OCI-LY1 (cell line): ENCODE measurements around the gene DMRTC2.
A peak's percentile ranks its signal among the peaks of the same experiment; 100 is the strongest.

Source experiments
- H2AFZ ChIP-seq: fragments of 200-600 bp; sonication (generic), shearing (Covaris generic); 2 replicates; pipeline ENCODE4 v1.6.0; 2014; ENCODE audit warnings: antibody characterized with exemption, mild to moderate bottlenecking, low read length
- H3F3A ChIP-seq: fragments of 200-600 bp; sonication (generic), shearing (Covaris generic); 2 replicates; pipeline ENCODE4 v1.6.0; 2014; ENCODE audit warnings: mild to moderate bottlenecking, antibody characterized with exemption, low read length, moderate library complexity; ENCODE audit not compliant: insufficient read depth
- H3K27ac ChIP-seq: fragments of 200-600 bp; sonication (generic); 2 replicates; pipeline ENCODE4 v1.5.1; 2014; ENCODE audit warnings: low read length, mixed run types, mild to moderate bottlenecking, low read depth; ENCODE audit not compliant: poor library complexity, severe bottlenecking
- H3K27me3 ChIP-seq: fragments of 200-600 bp; sonication (generic); 2 replicates; pipeline ENCODE4 v1.6.0; 2014; ENCODE audit warnings: antibody characterized with exemption, mild to moderate bottlenecking, low read length, moderate library complexity; ENCODE audit not compliant: insufficient read depth
- H3K36me3 ChIP-seq: fragments of 200-600 bp; sonication (generic); 2 replicates; pipeline ENCODE4 v1.6.1; 2014; ENCODE audit warnings: mild to moderate bottlenecking, antibody characterized with exemption, low read length, moderate library complexity, mixed read lengths; ENCODE audit not compliant: insufficient read depth
- H3K4me1 ChIP-seq: fragments of 200-600 bp; sonication (generic); 2 replicates; pipeline ENCODE4 v1.5.1; 2014; ENCODE audit warnings: mild to moderate bottlenecking, low read length, moderate library complexity; ENCODE audit not compliant: insufficient read depth, severe bottlenecking
- H3K4me2 ChIP-seq: fragments of 200-600 bp; sonication (generic), shearing (Covaris generic); 2 replicates; pipeline ENCODE4 v1.6.1; 2014; ENCODE audit warnings: low read length
- H3K4me3 ChIP-seq: fragments of 200-600 bp; sonication (generic); 2 replicates; pipeline ENCODE4 v1.5.1; 2014; ENCODE audit warnings: low read length, low read depth, mild to moderate bottlenecking, mixed read lengths; ENCODE audit not compliant: poor library complexity, severe bottlenecking
- H3K79me2 ChIP-seq: fragments of 200-600 bp; shearing (Covaris generic); 2 replicates; pipeline ENCODE4 v1.6.1; 2016; ENCODE audit warnings: mixed run types, low read length, mixed read lengths; ENCODE audit not compliant: insufficient read depth
- H3K9ac ChIP-seq: fragments of 200-600 bp; sonication (generic), shearing (Covaris generic); 2 replicates; pipeline ENCODE4 v1.6.1; 2014; ENCODE audit warnings: mild to moderate bottlenecking, low read length, mixed read lengths
- H3K9me2 ChIP-seq: fragments of 200-600 bp; sonication (generic), shearing (Covaris generic); 2 replicates; pipeline ENCODE4 v1.6.1; 2014; ENCODE audit warnings: low read depth, mild to moderate bottlenecking, low read length, mixed read lengths
- H3K9me3 ChIP-seq: fragments of 200-600 bp; shearing (Covaris generic); 2 replicates; pipeline ENCODE4 v1.6.1; 2014; ENCODE audit warnings: low read length, mixed read lengths
- H4K20me1 ChIP-seq: fragments of 200-600 bp; sonication (generic), shearing (Covaris generic); 2 replicates; pipeline ENCODE4 v1.6.0; 2016; ENCODE audit warnings: mild to moderate bottlenecking, low read length; ENCODE audit not compliant: insufficient read depth
- CTCF ChIP-seq: fragments of 200-600 bp; sonication (generic), shearing (Covaris generic); IDR thresholded peaks from 2 replicates; pipeline ENCODE4 v1.5.1; 2017; ENCODE audit warnings: mild to moderate bottlenecking, antibody characterized with exemption, low read length, moderate library complexity, mixed read lengths
- EZH2 ChIP-seq: fragments of 200-600 bp; sonication (generic), shearing (Covaris generic); IDR thresholded peaks from 2 replicates; pipeline ENCODE4 v1.8.0; 2017; ENCODE audit warnings: borderline replicate concordance, mixed run types, mild to moderate bottlenecking, antibody characterized with exemption, low read length, moderate library complexity, mixed read lengths

Gene DMRTC2

GRCh38 chr19:41879670-41880328 is 35.0 kb downstream of the DMRTC2 start:
- Histone ChIP-seq H3K36me3 (peaks cover 36% of the 10 kb centered on the region), H3K27me3 (no peaks in the 10 kb centered on the region), H3K9me3 (no peaks in the 10 kb centered on the region), H3K4me3 (peak overlapping the region; percentile 85), H3K4me1 (peaks cover 74% of the 10 kb centered on the region), H3F3A (peaks cover 17% of the 10 kb centered on the region), H3K9ac (peak overlapping the region; percentile 98), H4K20me1 (no peaks in the 10 kb centered on the region), H2AFZ (no peak overlapping the region), H3K9me2 (no peaks in the 10 kb centered on the region), H3K79me2 (peaks cover 16% of the 10 kb centered on the region), H3K27ac (peak overlapping the region; percentile 100), H3K4me2 (peak overlapping the region; percentile 90)
- TF ChIP-seq EZH2 (no peak), CTCF (no peak)

- Histone ChIP-seq H3K9ac (no peak overlapping the region; the same call in 1 of the 2 replicates), H3K79me2 (peaks cover 21% of the 10 kb centered on the region), H3K9me3 (no peaks in the 10 kb centered on the region), H2AFZ (no peak overlapping the region), H3K9me2 (no peaks in the 10 kb centered on the region), H3K4me1 (peaks cover 74% of the 10 kb centered on the region), H3K4me3 (peak overlapping the region; percentile 85), H4K20me1 (no peaks in the 10 kb centered on the region), H3K36me3 (peaks cover 36% of the 10 kb centered on the region), H3F3A (peaks cover 17% of the 10 kb centered on the region), H3K27ac (peak overlapping the region; percentile 100), H3K27me3 (no peaks in the 10 kb centered on the region), H3K4me2 (peak overlapping the region; percentile 90; the same call in 1 of the 2 replicates)
- TF ChIP-seq EZH2, result no peak
- TF ChIP-seq CTCF, result no peak
These were observed 35.5 kb downstream of the DMRTC2 start for GRCh38 chr19:41880329-41880708.

- Histone ChIP-seq H3K9me2 (no peaks in the 10 kb centered on the region), H3K27ac (peak within 1 kb of the TSS; percentile 95), H3K4me3 (peak within 1 kb of the TSS; percentile 83), H3F3A (peaks cover 4% of the 10 kb centered on the region; the same call in 1 of the 2 replicates), H3K4me1 (peaks cover 75% of the 10 kb centered on the region), H2AFZ (no peak within 1 kb of the TSS), H3K36me3 (peaks cover 32% of the 10 kb centered on the region), H3K9me3 (no peaks in the 10 kb centered on the region), H3K4me2 (peak within 1 kb of the TSS; percentile 82), H4K20me1 (no peaks in the 10 kb centered on the region), H3K79me2 (peaks cover 19% of the 10 kb centered on the region), H3K9ac (peak within 1 kb of the TSS; percentile 92), H3K27me3 (no peaks in the 10 kb centered on the region)
- TF ChIP-seq EZH2 (no peak), CTCF (no peak)
These were observed 38.0 kb downstream of the DMRTC2 start, which contains the start of gene ARHGEF1 for GRCh38 chr19:41882568-41883462. ARHGEF1 (plus strand) TSS chr19:41883184; CDS start chr19:41888083, 4,899 bp downstream.
